LNCaP clone FGC (cell line): Measurements from ENCODE around the gene SHROOM3.

Experiments used
- DNase-seq: peaks from one replicate; pipeline ENCODE4 v3.0.0-alpha.2; 2011; ENCODE audit warnings: low read depth
- H3K4me3 ChIP-seq: 2 replicates; pipeline ENCODE4 v1.5.1; 2011; ENCODE audit warnings: mild to moderate bottlenecking, low read depth, low read length, control low read depth
- TF ChIP-seq, protein P1 (sequence below): IDR thresholded peaks from 2 replicates; pipeline ENCODE4 v1.5.1; 2012; ENCODE audit warnings: mild to moderate bottlenecking; ENCODE audit not compliant: control insufficient read depth, insufficient read depth; ENCODE audit errors: extremely low read depth

SHROOM3 gene

GRCh38 chr4:76554630-76555029 is 119.6 kb downstream of the SHROOM3 start:
- DNase-seq: no peak
- H3K4me3 ChIP-seq: no peak overlapping the region
- TF ChIP-seq, protein P1, sequence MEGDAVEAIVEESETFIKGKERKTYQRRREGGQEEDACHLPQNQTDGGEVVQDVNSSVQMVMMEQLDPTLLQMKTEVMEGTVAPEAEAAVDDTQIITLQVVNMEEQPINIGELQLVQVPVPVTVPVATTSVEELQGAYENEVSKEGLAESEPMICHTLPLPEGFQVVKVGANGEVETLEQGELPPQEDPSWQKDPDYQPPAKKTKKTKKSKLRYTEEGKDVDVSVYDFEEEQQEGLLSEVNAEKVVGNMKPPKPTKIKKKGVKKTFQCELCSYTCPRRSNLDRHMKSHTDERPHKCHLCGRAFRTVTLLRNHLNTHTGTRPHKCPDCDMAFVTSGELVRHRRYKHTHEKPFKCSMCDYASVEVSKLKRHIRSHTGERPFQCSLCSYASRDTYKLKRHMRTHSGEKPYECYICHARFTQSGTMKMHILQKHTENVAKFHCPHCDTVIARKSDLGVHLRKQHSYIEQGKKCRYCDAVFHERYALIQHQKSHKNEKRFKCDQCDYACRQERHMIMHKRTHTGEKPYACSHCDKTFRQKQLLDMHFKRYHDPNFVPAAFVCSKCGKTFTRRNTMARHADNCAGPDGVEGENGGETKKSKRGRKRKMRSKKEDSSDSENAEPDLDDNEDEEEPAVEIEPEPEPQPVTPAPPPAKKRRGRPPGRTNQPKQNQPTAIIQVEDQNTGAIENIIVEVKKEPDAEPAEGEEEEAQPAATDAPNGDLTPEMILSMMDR: no peak

DNA sequence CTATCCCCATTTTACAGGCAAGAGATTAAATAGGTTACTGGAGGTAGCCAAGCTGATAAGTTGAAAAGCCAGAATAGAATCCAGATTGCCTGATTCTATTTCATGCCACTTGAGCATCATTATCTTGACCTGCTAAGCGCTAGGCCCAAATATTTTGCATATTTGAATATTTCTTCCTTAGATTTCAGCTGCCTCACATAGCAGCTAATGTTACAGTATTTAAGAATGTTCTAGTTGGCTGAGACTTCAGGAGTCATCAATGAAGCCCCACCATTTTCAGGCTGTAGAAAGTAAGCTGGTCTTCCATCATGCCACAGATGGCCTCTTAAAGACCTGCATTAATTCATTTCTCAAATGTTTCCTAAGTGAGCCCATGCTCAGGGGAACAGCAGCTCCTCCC is 121.4 kb downstream of the SHROOM3 start:
- TF ChIP-seq, protein P1: no peak
- no peak for DNase-seq
- H3K4me3 ChIP-seq: no peak overlapping the region

- H3K4me3 ChIP-seq: no peak overlapping the region
- TF ChIP-seq, protein P1: no peak
- no peak for DNase-seq
Observed at GRCh38 chr4:76558396-76559235, 123.6 kb downstream of the SHROOM3 start.

DNA sequence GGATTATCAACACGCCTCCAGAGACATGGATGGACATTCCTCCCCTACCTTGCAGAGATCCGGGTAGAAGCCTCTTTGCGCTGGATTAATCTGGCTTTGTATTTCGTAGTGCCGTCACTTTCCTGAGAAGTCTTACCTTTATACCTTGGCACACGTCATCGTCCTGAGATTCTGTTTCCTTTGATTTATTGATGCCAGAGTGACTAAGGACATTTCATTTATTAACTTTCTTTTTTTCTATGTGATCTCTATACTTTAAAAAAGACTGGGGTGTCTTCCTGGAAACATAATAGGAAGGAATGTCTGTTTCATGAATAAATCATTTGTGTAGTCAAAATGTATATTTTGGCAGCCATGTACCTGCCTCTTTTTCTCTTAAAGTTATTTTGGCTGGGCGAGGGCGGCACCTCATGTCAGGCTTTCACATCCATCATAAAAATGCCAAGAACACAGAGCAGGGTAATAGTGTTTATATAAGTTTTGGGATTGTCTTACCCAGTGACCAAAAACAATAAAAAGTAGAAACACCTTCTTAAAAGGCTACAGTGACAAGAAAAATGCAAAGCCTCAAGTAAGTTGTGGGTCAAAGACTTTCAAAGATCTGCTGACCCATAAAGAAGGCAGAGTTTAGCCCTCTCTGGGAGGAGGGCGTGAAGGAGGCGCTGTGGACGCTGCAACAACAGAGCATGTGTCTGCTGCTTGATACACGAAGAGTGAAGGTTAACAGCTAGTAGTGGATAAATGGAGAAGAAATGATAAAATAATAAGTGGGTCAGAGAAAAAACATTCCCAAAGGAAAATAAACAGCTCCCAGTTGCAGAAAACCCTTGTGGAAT is 124.4 kb downstream of the SHROOM3 start:
- no peak overlapping the region for H3K4me3 ChIP-seq
- TF ChIP-seq, protein P1: no peak
- no peak for DNase-seq

DNA sequence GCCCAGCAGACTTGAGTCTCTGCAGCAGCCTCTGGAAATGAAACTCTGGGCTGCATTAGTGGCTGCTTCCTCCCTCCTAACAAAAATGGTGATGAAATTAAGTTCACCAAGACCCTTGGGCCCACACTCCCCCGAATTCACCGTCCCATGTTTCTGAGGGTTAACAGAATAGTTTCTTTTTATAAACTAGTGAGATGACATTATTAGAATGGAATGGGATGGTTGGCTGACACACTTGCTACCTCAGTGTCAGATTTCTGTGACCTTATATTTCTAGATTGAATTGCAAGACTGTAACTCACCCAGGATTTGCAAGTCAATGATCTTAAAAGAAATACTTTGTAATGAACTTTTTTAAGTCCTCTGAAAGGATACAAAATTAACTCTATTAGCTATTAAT is 127.1 kb downstream of the SHROOM3 start:
- no peak overlapping the region for H3K4me3 ChIP-seq
- no peak for DNase-seq
- TF ChIP-seq, protein P1: no peak

DNA sequence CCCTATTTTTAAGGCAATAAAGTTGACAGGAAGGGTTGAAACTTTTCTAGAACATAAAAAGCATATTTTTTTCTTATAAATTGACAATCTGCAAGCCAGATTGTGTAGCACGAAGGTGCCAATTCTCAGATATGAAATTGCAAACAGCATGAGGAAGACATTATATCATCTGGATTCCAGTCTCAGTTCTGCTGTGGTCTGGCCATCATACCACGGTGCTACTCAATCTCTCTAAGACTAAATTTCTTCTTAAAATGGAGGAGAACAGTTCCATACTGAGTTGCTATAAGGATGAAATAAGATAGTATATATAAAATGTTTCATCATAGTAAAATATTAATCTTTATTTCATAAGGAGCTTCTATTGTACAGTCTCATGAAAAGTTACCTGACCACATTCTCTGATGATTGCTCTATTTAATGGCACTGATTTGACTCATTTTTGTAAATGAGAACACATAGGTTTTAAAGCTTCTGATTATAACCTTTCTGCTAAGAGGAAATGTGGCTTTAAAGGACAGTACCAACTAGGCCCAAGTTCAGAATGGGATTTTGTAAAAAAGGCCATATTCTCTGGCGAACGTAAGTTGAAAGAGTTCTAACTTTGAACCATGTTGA is 127.9 kb downstream of the SHROOM3 start:
- DNase-seq: no peak
- TF ChIP-seq, protein P1: no peak
- no peak overlapping the region for H3K4me3 ChIP-seq
